HEK293T (cell line): ENCODE results near the gene EYS.

Source experiments
- ARNT ChIP-seq: fragments of 450-650 bp; IDR thresholded peaks from 2 replicates; pipeline ENCODE4 v1.6.1; 2017; ENCODE audit warnings: mild to moderate bottlenecking
- BHLHE40 ChIP-seq: fragments of 450-650 bp; IDR thresholded peaks from 2 replicates; pipeline ENCODE4 v1.6.1; 2016; ENCODE audit warnings: mild to moderate bottlenecking, moderate library complexity, borderline replicate concordance
- CTBP1 ChIP-seq: fragments of 450-650 bp; IDR thresholded peaks from 2 replicates; pipeline ENCODE4 v1.6.1; 2016; ENCODE audit warnings: borderline replicate concordance
- ELF4 ChIP-seq: fragments of 450-650 bp; IDR thresholded peaks from 2 replicates; pipeline ENCODE4 v1.6.1; 2017; ENCODE audit warnings: antibody characterized with exemption
- FOXA1 ChIP-seq: fragments of 450-650 bp; IDR thresholded peaks from 2 replicates; pipeline ENCODE4 v1.6.1; 2016; ENCODE audit warnings: mild to moderate bottlenecking
- FOXK2 ChIP-seq: fragments of 450-650 bp; IDR thresholded peaks from 2 replicates; pipeline ENCODE4 v1.6.1; 2016; ENCODE audit warnings: mild to moderate bottlenecking
- FOXM1 ChIP-seq: fragments of 450-650 bp; IDR thresholded peaks from 2 replicates; pipeline ENCODE4 v1.6.1; 2017; ENCODE audit warnings: mild to moderate bottlenecking, borderline replicate concordance
- HDGF ChIP-seq: fragments of 450-650 bp; IDR thresholded peaks from 2 replicates; pipeline ENCODE4 v1.6.1; 2017; ENCODE audit warnings: antibody characterized with exemption, borderline replicate concordance
- L3MBTL2 ChIP-seq: fragments of 450-650 bp; conservative IDR thresholded peaks from 2 replicates; pipeline ENCODE4 v1.6.1; 2016; ENCODE audit warnings: mild to moderate bottlenecking
- NFRKB ChIP-seq: fragments of 450-650 bp; IDR thresholded peaks from 2 replicates; pipeline ENCODE4 v1.6.1; 2016; ENCODE audit warnings: mild to moderate bottlenecking, moderate library complexity
- PKNOX1 ChIP-seq: fragments of 450-650 bp; IDR thresholded peaks from 2 replicates; pipeline ENCODE4 v1.6.1; 2016
- SP1 ChIP-seq: fragments of 450-650 bp; IDR thresholded peaks from 2 replicates; pipeline ENCODE4 v1.6.1; 2017
- SUZ12 ChIP-seq: fragments of 450-650 bp; IDR thresholded peaks from 2 replicates; pipeline ENCODE4 v1.6.1; 2016; ENCODE audit warnings: mild to moderate bottlenecking
- ZNF384 ChIP-seq: fragments of 450-650 bp; IDR thresholded peaks from 2 replicates; pipeline ENCODE4 v1.6.1; 2016

GRCh38 chr6:65112435-65112834 is 594.6 kb downstream of the EYS start:
- TF ChIP-seq NFRKB (no peak), CTBP1 (no peak), FOXM1 (no peak), HDGF (no peak), SP1 (no peak), SUZ12 (no peak), PKNOX1 (no peak), L3MBTL2 (no peak), ZNF384 (no peak), BHLHE40 (no peak), FOXA1 (no peak), FOXK2 (no peak), ARNT (no peak), ELF4 (no peak)
